Measurements from ENCODE around the gene KRT82. TPM values are rescaled to one million over a fixed set of nuclear protein-coding genes. Genes with fewer than 3 reads are reported as not detected.

KRT82 gene
- total and polyA plus RNA-seq, 8 donors, result not detected

- Histone ChIP-seq H3K4me1 (peaks cover 0 to 8% (median 5%) of the 10 kb centered on the region in 4 donors), H3K4me3 (no peak overlapping the region), H3K9me3 (no peaks in the 10 kb centered on the region), H3K36me3 (no peaks in the 10 kb centered on the region), H3K27me3 (peaks cover 0 to 36% (median 0%) of the 10 kb centered on the region in 3 donors), H3K27ac (no peak overlapping the region)
- DNase-seq, result no peak
- no peak for TF ChIP-seq POLR2A (IDR thresholded peaks at IDR 0.05)
- TF ChIP-seq EP300 (IDR thresholded peaks at IDR 0.05), result no peak
- TF ChIP-seq, protein P1, sequence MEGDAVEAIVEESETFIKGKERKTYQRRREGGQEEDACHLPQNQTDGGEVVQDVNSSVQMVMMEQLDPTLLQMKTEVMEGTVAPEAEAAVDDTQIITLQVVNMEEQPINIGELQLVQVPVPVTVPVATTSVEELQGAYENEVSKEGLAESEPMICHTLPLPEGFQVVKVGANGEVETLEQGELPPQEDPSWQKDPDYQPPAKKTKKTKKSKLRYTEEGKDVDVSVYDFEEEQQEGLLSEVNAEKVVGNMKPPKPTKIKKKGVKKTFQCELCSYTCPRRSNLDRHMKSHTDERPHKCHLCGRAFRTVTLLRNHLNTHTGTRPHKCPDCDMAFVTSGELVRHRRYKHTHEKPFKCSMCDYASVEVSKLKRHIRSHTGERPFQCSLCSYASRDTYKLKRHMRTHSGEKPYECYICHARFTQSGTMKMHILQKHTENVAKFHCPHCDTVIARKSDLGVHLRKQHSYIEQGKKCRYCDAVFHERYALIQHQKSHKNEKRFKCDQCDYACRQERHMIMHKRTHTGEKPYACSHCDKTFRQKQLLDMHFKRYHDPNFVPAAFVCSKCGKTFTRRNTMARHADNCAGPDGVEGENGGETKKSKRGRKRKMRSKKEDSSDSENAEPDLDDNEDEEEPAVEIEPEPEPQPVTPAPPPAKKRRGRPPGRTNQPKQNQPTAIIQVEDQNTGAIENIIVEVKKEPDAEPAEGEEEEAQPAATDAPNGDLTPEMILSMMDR (IDR thresholded peaks at IDR 0.05), result no peak
- TF ChIP-seq POLR2AphosphoS5 (IDR thresholded peaks at IDR 0.05), result no peak
- WGBS, 5 donors, result 64 to 90% (median 68%) methylated on average over 2 of the region's 2 CpGs
- intact Hi-C loops (cut with DNase I; ENCODE audit: low total_unique reads), result no loop called here
These were observed 33.7 kb upstream of the KRT82 start for GRCh38 chr12:52439845-52440244.

- Histone ChIP-seq H3K4me3 (no peak overlapping the region), H3K9me3 (no peaks in the 10 kb centered on the region), H3K27ac (no peak overlapping the region), H3K4me1 (peaks cover 0 to 5% (median 3%) of the 10 kb centered on the region in 4 donors), H3K36me3 (no peaks in the 10 kb centered on the region), H3K27me3 (peaks cover 0 to 35% (median 0%) of the 10 kb centered on the region in 3 donors)
- intact Hi-C loops (cut with DNase I; ENCODE audit: low total_unique reads), result no loop called here
- TF ChIP-seq POLR2A (IDR thresholded peaks at IDR 0.05) (no peak), EP300 (IDR thresholded peaks at IDR 0.05) (no peak), POLR2AphosphoS5 (IDR thresholded peaks at IDR 0.05) (no peak)
- TF ChIP-seq, protein P1 (IDR thresholded peaks at IDR 0.05), result no peak
- no peak for DNase-seq
- WGBS, 5 donors, result 71 to 82% (median 79%) methylated on average over 8 of the region's 8 CpGs
These were observed 33.3 kb upstream of the KRT82 start for GRCh38 chr12:52439420-52439819.

DNA sequence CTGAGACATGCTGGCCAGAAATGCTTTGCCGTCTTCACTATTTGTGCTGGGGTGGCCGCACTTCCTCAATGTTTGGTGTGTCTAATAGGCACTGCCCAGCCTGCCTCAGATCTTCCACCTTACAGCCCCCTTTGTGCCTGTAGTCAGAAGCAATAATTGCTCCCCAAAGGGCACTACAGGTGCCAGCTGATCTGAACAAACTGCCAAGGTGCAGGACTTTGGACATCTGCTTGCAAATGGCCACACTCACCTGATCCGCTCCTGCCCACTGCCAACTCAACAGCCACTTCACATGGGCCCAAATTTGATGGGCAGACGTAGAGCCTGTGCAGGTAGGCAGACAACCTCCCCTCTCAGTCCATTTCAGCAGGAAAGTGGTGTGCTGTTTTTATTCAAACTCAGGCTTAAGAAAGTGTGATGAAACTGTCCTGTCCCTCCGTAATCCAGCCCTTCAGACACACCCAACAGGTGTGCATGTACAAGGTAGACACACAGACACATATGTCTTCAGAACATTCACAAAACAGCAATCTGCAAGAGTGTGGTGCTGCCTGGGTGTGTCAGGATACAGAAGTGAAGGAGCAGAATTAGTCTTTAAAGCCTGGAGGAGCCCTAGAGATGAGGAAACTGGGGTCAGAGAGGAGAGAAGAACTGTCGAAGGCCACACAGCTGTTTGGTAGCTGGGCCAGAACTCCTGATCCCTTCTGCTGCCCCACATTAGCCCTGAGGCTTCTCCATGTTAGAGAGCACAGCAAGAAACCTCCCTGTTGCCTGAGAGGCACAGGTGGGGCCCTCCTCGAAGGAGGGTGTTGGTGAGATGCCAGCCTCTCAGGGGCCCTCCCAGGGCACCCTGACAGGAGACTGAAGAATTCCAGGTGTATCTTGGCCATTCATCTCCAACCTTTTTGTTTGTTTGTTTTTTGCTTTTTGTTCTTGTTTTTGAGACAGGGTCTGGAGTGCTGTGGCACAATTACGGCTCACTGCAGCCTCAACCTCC lies 32.5 kb upstream of the KRT82 start:
- TF ChIP-seq POLR2A (IDR thresholded peaks at IDR 0.05) (no peak), EP300 (IDR thresholded peaks at IDR 0.05) (no peak), POLR2AphosphoS5 (IDR thresholded peaks at IDR 0.05) (no peak)
- TF ChIP-seq, protein P1 (IDR thresholded peaks at IDR 0.05), result no peak

DNA sequence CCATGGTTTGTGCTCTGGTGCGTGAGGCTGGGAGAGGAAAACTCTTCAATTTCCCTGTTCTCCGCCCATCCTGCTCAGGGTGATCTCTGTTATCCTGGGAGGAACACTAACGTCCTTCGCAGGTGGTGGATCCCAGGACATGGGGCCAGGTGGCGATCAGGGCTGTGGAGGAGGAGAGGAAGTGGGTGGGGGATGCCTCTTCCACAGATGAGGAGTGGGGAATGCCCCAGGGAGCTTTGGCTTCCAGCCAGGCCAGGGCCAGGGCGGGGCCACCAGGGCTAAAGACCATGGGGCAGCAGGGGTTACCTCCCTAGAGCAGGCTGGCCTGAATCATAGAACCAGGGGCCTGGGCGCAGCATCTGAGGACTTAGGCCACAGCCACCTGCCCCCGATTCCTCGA lies 31.4 kb upstream of the KRT82 start:
- Histone ChIP-seq H3K4me1 (peaks cover 0 to 1% (median 0%) of the 10 kb centered on the region in 4 donors), H3K4me3 (no peak overlapping the region), H3K9me3 (no peaks in the 10 kb centered on the region), H3K36me3 (no peaks in the 10 kb centered on the region), H3K27ac (no peak overlapping the region), H3K27me3 (peaks cover 0 to 36% (median 0%) of the 10 kb centered on the region in 3 donors)
- no peak for DNase-seq
- intact Hi-C loops (cut with DNase I; ENCODE audit: low total_unique reads), result no loop called here
- TF ChIP-seq POLR2AphosphoS5 (IDR thresholded peaks at IDR 0.05) (no peak), POLR2A (IDR thresholded peaks at IDR 0.05) (no peak), EP300 (IDR thresholded peaks at IDR 0.05) (no peak)
- TF ChIP-seq, protein P1 (IDR thresholded peaks at IDR 0.05), result no peak
- WGBS, 5 donors, result 62 to 80% (median 74%) methylated on average over 9 of the region's 9 CpGs

More for the DNA sequence above, 32.5 kb upstream of the KRT82 start:
- Histone ChIP-seq H3K9me3 (no peaks in the 10 kb centered on the region), H3K36me3 (no peaks in the 10 kb centered on the region), H3K27ac (no peak overlapping the region), H3K27me3 (peaks cover 0 to 37% (median 0%) of the 10 kb centered on the region in 3 donors), H3K4me3 (no peak overlapping the region), H3K4me1 (peaks cover 0 to 5% (median 0%) of the 10 kb centered on the region in 4 donors)
- intact Hi-C loops (cut with DNase I; ENCODE audit: low total_unique reads), result no loop called here
- 83 to 86% (median 85%) methylated on average over 8 of the region's 8 CpGs for WGBS, 5 donors
- no peak for DNase-seq

Measured in stomach (tissue), 9 donors.